ENCODE results near the gene ITFG2.
"Not testable (repeated sequence)": the region's sequence is repeated elsewhere in the genome, so short reads cannot be mapped to it uniquely, and the experiment has no call there.

ITFG2 gene

GRCh38 chr12:2858944-2859421 is 46.5 kb downstream of the ITFG2 start:
- Histone ChIP-seq H3K36me3 (ENCODE audit: control insufficient read depth in 1 of 2, insufficient read depth in 2 of 2, low read length in 2 of 2) (peaks cover 26 to 32% of the 10 kb centered on the region in 2 experiments), H3K4me3 (ENCODE audit: low read depth, low read length) (no peak overlapping the region), H3K23ac (ENCODE audit: low read length) (no peak overlapping the region), H2AK5ac (ENCODE audit: low read length) (no peak overlapping the region), H2BK12ac (ENCODE audit: low read length) (no peak overlapping the region), H4K12ac (ENCODE audit: low read depth, low read length) (no peak overlapping the region), H3K9ac (ENCODE audit: low read length) (no peak overlapping the region), H2BK120ac (ENCODE audit: insufficient read depth, low read length, poor library complexity) (no peak overlapping the region), H3K4me2 (ENCODE audit: low read length) (no peak overlapping the region), H4K8ac (ENCODE audit: low read depth, low read length) (no peak overlapping the region), H3K79me1 (ENCODE audit: low read length) (no peaks in the 10 kb centered on the region), H2AFZ (ENCODE audit: insufficient read depth, low read length, poor library complexity) (no peak overlapping the region), H4K91ac (ENCODE audit: low read depth, low read length) (no peak overlapping the region), H3K27ac (ENCODE audit: low read depth, low read length) (no peak overlapping the region), H3K27me3 (ENCODE audit: insufficient read depth, low read length) (no peaks in the 10 kb centered on the region), H3K4me1 (ENCODE audit: control insufficient read depth in 1 of 2, insufficient read depth in 2 of 2, low read length in 2 of 2) (peaks cover 5 to 8% of the 10 kb centered on the region in 2 experiments), H2BK5ac (ENCODE audit: low read depth, low read length, poor library complexity) (no peak overlapping the region), H3K14ac (ENCODE audit: low read length) (no peak overlapping the region), H3K4ac (ENCODE audit: low read depth, low read length) (no peak overlapping the region), H3K9me3 (ENCODE audit: insufficient read depth, low read depth, low read length) (no peaks in the 10 kb centered on the region), H3K18ac (ENCODE audit: low read length) (no peak overlapping the region), H3K79me2 (ENCODE audit: control insufficient read depth, insufficient read depth, low read length, poor library complexity) (no peaks in the 10 kb centered on the region)
- WGBS (ENCODE audit: extremely low coverage, insufficient coverage, insufficient read length), result no CpG with 5 or more reads among the region's 12 CpGs
- DNase-seq, result no peak

GRCh38 chr12:2860170-2860569 is 47.7 kb downstream of the ITFG2 start:
- Histone ChIP-seq H4K91ac (ENCODE audit: low read depth, low read length) (no peak overlapping the region), H3K14ac (ENCODE audit: low read length) (no peak overlapping the region), H2AK5ac (ENCODE audit: low read length) (no peak overlapping the region), H4K12ac (ENCODE audit: low read depth, low read length) (no peak overlapping the region), H2BK5ac (ENCODE audit: low read depth, low read length, poor library complexity) (no peak overlapping the region), H3K9me3 (ENCODE audit: insufficient read depth, low read depth, low read length) (no peaks in the 10 kb centered on the region), H3K18ac (ENCODE audit: low read length) (no peak overlapping the region), H4K8ac (ENCODE audit: low read depth, low read length) (no peak overlapping the region), H2AFZ (ENCODE audit: insufficient read depth, low read length, poor library complexity) (no peak overlapping the region), H3K4me1 (ENCODE audit: control insufficient read depth in 1 of 2, insufficient read depth in 2 of 2, low read length in 2 of 2) (peaks cover 5 to 8% of the 10 kb centered on the region in 2 experiments), H2BK120ac (ENCODE audit: insufficient read depth, low read length, poor library complexity) (no peak overlapping the region), H3K79me1 (ENCODE audit: low read length) (no peaks in the 10 kb centered on the region), H3K4ac (ENCODE audit: low read depth, low read length) (no peak overlapping the region), H3K23ac (ENCODE audit: low read length) (no peak overlapping the region), H3K79me2 (ENCODE audit: control insufficient read depth, insufficient read depth, low read length, poor library complexity) (no peaks in the 10 kb centered on the region), H3K4me2 (ENCODE audit: low read length) (no peak overlapping the region), H3K9ac (ENCODE audit: low read length) (no peak overlapping the region), H2BK12ac (ENCODE audit: low read length) (no peak overlapping the region), H3K27ac (ENCODE audit: low read depth, low read length) (no peak overlapping the region), H3K36me3 (ENCODE audit: control insufficient read depth in 1 of 2, insufficient read depth in 2 of 2, low read length in 2 of 2) (peaks cover 38 to 44% of the 10 kb centered on the region in 2 experiments), H3K27me3 (ENCODE audit: insufficient read depth, low read length) (no peaks in the 10 kb centered on the region), H3K4me3 (ENCODE audit: low read depth, low read length) (no peak overlapping the region)
- DNase-seq, result no peak

- no peaks in the 10 kb centered on the region for H3K27me3 ChIP-seq (ENCODE audit: insufficient read depth, low read length)
- H3K23ac ChIP-seq (ENCODE audit: low read length), result no peak overlapping the region
- H3K79me1 ChIP-seq (ENCODE audit: low read length), result no peaks in the 10 kb centered on the region
- H2BK120ac ChIP-seq (ENCODE audit: insufficient read depth, low read length, poor library complexity), result no peak overlapping the region
- no peak for DNase-seq
- H3K36me3 ChIP-seq (ENCODE audit: control insufficient read depth in 1 of 2, insufficient read depth in 2 of 2, low read length in 2 of 2), result peaks cover 53 to 62% of the 10 kb centered on the region in 2 experiments
- H2BK5ac ChIP-seq (ENCODE audit: low read depth, low read length, poor library complexity), result no peak overlapping the region
- H4K12ac ChIP-seq (ENCODE audit: low read depth, low read length), result no peak overlapping the region
- no peak overlapping the region for H4K91ac ChIP-seq (ENCODE audit: low read depth, low read length)
- no peak overlapping the region for H3K18ac ChIP-seq (ENCODE audit: low read length)
- WGBS (ENCODE audit: extremely low coverage, insufficient coverage, insufficient read length), result no CpG with 5 or more reads among the region's 7 CpGs
- H3K9me3 ChIP-seq (ENCODE audit: insufficient read depth, low read depth, low read length), result no peaks in the 10 kb centered on the region
- no peak overlapping the region for H3K4me2 ChIP-seq (ENCODE audit: low read length)
- no peak overlapping the region for H3K27ac ChIP-seq (ENCODE audit: low read depth, low read length)
- no peak overlapping the region for H2BK12ac ChIP-seq (ENCODE audit: low read length)
- H3K79me2 ChIP-seq (ENCODE audit: control insufficient read depth, insufficient read depth, low read length, poor library complexity), result no peaks in the 10 kb centered on the region
- no peak overlapping the region for H3K14ac ChIP-seq (ENCODE audit: low read length)
- no peak overlapping the region for H2AK5ac ChIP-seq (ENCODE audit: low read length)
- H4K8ac ChIP-seq (ENCODE audit: low read depth, low read length), result no peak overlapping the region
- no peak overlapping the region for H2AFZ ChIP-seq (ENCODE audit: insufficient read depth, low read length, poor library complexity)
- H3K4me3 ChIP-seq (ENCODE audit: low read depth, low read length), result no peak overlapping the region
- no peak overlapping the region for H3K4ac ChIP-seq (ENCODE audit: low read depth, low read length)
- no peak overlapping the region for H3K9ac ChIP-seq (ENCODE audit: low read length)
- no peaks in the 10 kb centered on the region for H3K4me1 ChIP-seq (ENCODE audit: control insufficient read depth in 1 of 2, insufficient read depth in 2 of 2, low read length in 2 of 2)
Measured at GRCh38 chr12:2862876-2863275, 50.4 kb downstream of the ITFG2 start.

GRCh38 chr12:2863402-2863801 is 50.9 kb downstream of the ITFG2 start:
- H2BK5ac ChIP-seq (ENCODE audit: low read depth, low read length, poor library complexity); H3K79me2 ChIP-seq (ENCODE audit: control insufficient read depth, insufficient read depth, low read length, poor library complexity); H3K27me3 ChIP-seq (ENCODE audit: insufficient read depth, low read length); H3K4me3 ChIP-seq (ENCODE audit: low read depth, low read length); H2BK12ac ChIP-seq (ENCODE audit: low read length); H2AFZ ChIP-seq (ENCODE audit: insufficient read depth, low read length, poor library complexity); H3K18ac ChIP-seq (ENCODE audit: low read length); H3K9ac ChIP-seq (ENCODE audit: low read length); H4K91ac ChIP-seq (ENCODE audit: low read depth, low read length); H2AK5ac ChIP-seq (ENCODE audit: low read length); H3K4me2 ChIP-seq (ENCODE audit: low read length); H3K9me3 ChIP-seq (ENCODE audit: insufficient read depth, low read depth, low read length); H2BK120ac ChIP-seq (ENCODE audit: insufficient read depth, low read length, poor library complexity); H4K8ac ChIP-seq (ENCODE audit: low read depth, low read length); H3K23ac ChIP-seq (ENCODE audit: low read length); DNase-seq; H3K14ac ChIP-seq (ENCODE audit: low read length); H3K4ac ChIP-seq (ENCODE audit: low read depth, low read length); H4K12ac ChIP-seq (ENCODE audit: low read depth, low read length); H3K4me1 ChIP-seq (ENCODE audit: control insufficient read depth in 1 of 2, insufficient read depth in 2 of 2, low read length in 2 of 2); H3K27ac ChIP-seq (ENCODE audit: low read depth, low read length); H3K79me1 ChIP-seq (ENCODE audit: low read length): not testable (repeated sequence)
- no CpG with 5 or more reads among the region's 7 CpGs for WGBS (ENCODE audit: extremely low coverage, insufficient coverage, insufficient read length)
- H3K36me3 ChIP-seq (ENCODE audit: control insufficient read depth in 1 of 2, insufficient read depth in 2 of 2, low read length in 2 of 2), result peaks cover 53 to 64% of the 10 kb centered on the region in 2 experiments

Measured in trophoblast cell (in vitro differentiated cells and primary cell).